NCI-H187 treated with DMSO at 0.1 percent for 48 hours (cell line): Measurements from ENCODE around the gene MFNG.

Source experiments
- DNase-seq: peaks from one replicate; lab custom pipeline; 2025; lab: John Stamatoyannopoulos, UW

The MFNG gene

GRCh38 chr22:37448516-37449127 is 37.6 kb downstream of the MFNG start:
- no peak for DNase-seq

GRCh38 chr22:37445501-37445900 is 40.7 kb downstream of the MFNG start:
- no peak for DNase-seq

GRCh38 chr22:37443977-37444376 is 42.2 kb downstream of the MFNG start:
- DNase-seq: no peak

- no peak for DNase-seq
These were observed 43.1 kb downstream of the MFNG start for GRCh38 chr22:37443086-37443485.

- no peak for DNase-seq
These were observed 43.6 kb downstream of the MFNG start for GRCh38 chr22:37442537-37442936.

- DNase-seq: no peak
These were observed 44.0 kb downstream of the MFNG start for GRCh38 chr22:37442135-37442534.

- no peak for DNase-seq
These were observed 45.3 kb downstream of the MFNG start for GRCh38 chr22:37440875-37441274.

GRCh38 chr22:37439347-37439746 is 46.8 kb downstream of the MFNG start:
- DNase-seq: no peak

- no peak for DNase-seq
These were observed 50.1 kb downstream of the MFNG start for GRCh38 chr22:37435970-37436603.

GRCh38 chr22:37433786-37434185 is 52.4 kb downstream of the MFNG start:
- DNase-seq: no peak

- DNase-seq: no peak
These were observed 53.5 kb downstream of the MFNG start for GRCh38 chr22:37432708-37433054.

GRCh38 chr22:37431801-37432707 is 54.1 kb downstream of the MFNG start:
- DNase-seq: no peak

- DNase-seq: no peak
These were observed 54.8 kb downstream of the MFNG start for GRCh38 chr22:37431366-37431765.

GRCh38 chr22:37430941-37431340 is 55.2 kb downstream of the MFNG start:
- DNase-seq: no peak

GRCh38 chr22:37428649-37429586 is 57.3 kb downstream of the MFNG start:
- DNase-seq: no peak

GRCh38 chr22:37427711-37428635 is 58.2 kb downstream of the MFNG start:
- DNase-seq: no peak

- DNase-seq: no peak
These were observed 59.0 kb downstream of the MFNG start, which contains the start of gene ELFN2 for GRCh38 chr22:37427135-37427710. ELFN2 (minus strand) TSS chr22:37427479; CDS start chr22:37375534, 51,945 bp downstream.

GRCh38 chr22:37426706-37427134 is 59.5 kb downstream of the MFNG start:
- DNase-seq: no peak

- no peak for DNase-seq
These were observed 60.1 kb downstream of the MFNG start for GRCh38 chr22:37425800-37426705.
